ENCODE results near the gene NID1.

- TF ChIP-seq CTCF (IDR thresholded peaks at IDR 0.05) (no peak), POLR2A (IDR thresholded peaks at IDR 0.05) (no peak)
These were observed 109.1 kb downstream of the NID1 start for GRCh38 chr1:235955777-235956176.
